Measurements from ENCODE around the gene SBNO2. TPM values are rescaled to one million over a fixed set of nuclear protein-coding genes. Genes with fewer than 3 reads are reported as not detected.

SBNO2 gene
- total RNA-seq, 6 donors from 2014 or later: 44.8 to 159 (median 106) TPM

DNA sequence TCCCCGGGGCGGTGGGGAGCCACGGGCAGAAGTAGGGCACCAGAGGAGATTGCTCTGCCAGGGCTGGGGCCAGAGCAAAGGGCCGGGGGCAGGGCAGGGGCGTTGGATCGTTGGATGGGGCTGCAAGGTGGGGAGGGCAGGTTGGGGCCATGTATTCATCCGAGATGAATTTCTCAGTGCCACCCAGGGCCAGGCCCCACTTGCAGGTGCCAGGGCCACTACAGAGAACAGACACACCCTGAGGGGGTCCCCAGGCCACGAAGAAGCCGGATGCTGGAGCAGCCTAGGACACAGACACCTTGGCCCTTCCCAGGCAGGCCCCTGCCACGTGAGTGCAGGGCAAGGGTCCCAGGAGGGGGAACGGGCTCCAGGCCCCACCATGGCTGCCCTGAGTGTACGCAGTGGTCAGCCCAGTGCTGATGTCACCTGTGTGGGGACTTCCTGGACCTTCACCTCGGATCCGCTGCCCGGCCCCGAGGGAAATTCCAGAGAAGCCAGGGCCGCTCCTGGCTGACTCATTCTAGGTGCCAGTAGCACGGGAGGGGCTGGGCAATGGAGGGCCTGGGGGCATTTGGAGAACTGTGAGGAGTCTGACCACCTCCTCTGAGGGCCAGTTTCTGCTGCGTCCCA, 9.6 kb upstream of the SBNO2 start:
- no peak overlapping the region for H3K4me3 ChIP-seq
- H3K27ac ChIP-seq: peak overlapping the region; percentile 46 to 80 (median 64)
- no peak for TF ChIP-seq CTCF (IDR thresholded peaks at IDR 0.05)
- no peak for TF ChIP-seq POLR2AphosphoS5 (IDR thresholded peaks at IDR 0.05)
- no peak for TF ChIP-seq POLR2A (IDR thresholded peaks at IDR 0.05)
- TF ChIP-seq EP300 (IDR thresholded peaks at IDR 0.05): no peak
- H3K9me3 ChIP-seq: no peaks in the 10 kb centered on the region
- H3K27me3 ChIP-seq: no peaks in the 10 kb centered on the region
- peak; percentile 70 to 87 for DNase-seq
- 60 to 83% methylated on average over 2 to 18 of the region's 19 CpGs for WGBS, 2 donors
- H3K4me1 ChIP-seq: peaks cover 23 to 43% (median 31%) of the 10 kb centered on the region in 4 donors
- H3K36me3 ChIP-seq: no peaks in the 10 kb centered on the region
- ATAC-seq (ENCODE audit: low FRiP score in 2 of 2): peak in 1 of 2 donors; percentile 41

- WGBS, 2 donors: 88 to 95% methylated on average over 10 to 11 of the region's 11 CpGs
- H3K4me1 ChIP-seq: peaks cover 27 to 47% (median 35%) of the 10 kb centered on the region in 4 donors
Observed at GRCh38 chr19:1182727-1183126, 8.7 kb upstream of the SBNO2 start.

DNA sequence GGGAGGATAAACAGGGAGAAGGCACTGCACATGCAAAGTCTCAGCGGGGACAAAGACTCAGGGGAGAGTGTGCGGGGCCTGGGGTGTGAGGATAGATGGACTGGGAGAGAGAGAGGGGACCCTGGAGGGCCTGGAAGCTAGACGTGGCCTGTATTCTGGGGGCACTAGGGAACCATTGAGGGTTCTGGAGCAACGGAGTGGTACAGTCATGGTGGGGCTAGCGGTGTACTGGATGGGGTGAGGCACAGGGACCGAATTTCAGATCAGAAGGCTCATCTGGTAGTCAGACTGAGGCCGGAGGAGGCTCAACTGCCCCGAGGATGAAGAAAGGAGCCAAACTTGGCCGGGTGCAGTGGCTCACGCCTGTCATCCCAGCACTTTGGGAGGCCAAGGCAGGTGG, 8.0 kb upstream of the SBNO2 start:
- no peak overlapping the region for H3K4me3 ChIP-seq
- peaks cover 32 to 53% (median 41%) of the 10 kb centered on the region in 4 donors for H3K4me1 ChIP-seq

More at GRCh38 chr19:1182727-1183126, 8.7 kb upstream of the SBNO2 start:
- Histone ChIP-seq H3K27ac (peak overlapping the region in 2 of 4 donors; percentile 88 to 94), H3K4me3 (no peak overlapping the region), H3K36me3 (no peaks in the 10 kb centered on the region), H3K9me3 (no peaks in the 10 kb centered on the region), H3K27me3 (no peaks in the 10 kb centered on the region)
- ATAC-seq (ENCODE audit: low FRiP score in 2 of 2) (no peak), DNase-seq (no peak)
- TF ChIP-seq POLR2AphosphoS5 (IDR thresholded peaks at IDR 0.05): no peak
- TF ChIP-seq POLR2A (IDR thresholded peaks at IDR 0.05): no peak
- no peak for TF ChIP-seq EP300 (IDR thresholded peaks at IDR 0.05)
- TF ChIP-seq CTCF (IDR thresholded peaks at IDR 0.05): no peak

DNA sequence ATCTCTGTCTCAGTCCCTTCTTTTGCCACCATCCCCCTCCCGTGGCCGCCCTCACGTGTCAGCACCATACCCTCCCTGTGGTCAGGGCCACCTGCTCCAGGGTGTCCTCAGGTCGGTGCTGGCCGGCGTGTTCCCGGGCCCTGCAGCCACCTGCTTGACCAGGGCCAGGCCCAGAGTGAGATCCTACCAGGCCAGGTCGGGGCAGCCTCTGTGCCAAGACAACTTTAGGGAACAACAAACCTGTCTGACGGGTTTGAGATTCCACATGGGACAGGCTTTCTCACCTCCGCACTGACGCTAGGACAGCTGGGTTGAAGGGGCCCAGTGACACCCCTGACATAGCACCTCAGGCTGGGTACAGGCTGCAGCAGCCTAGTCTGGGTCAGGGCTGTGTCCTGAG, 7.5 kb upstream of the SBNO2 start:
- ATAC-seq (ENCODE audit: low FRiP score in 2 of 2) (peak; percentile 19 to 89), DNase-seq (peak; percentile 83 to 93)
- Histone ChIP-seq H3K9me3 (no peaks in the 10 kb centered on the region), H3K27me3 (no peaks in the 10 kb centered on the region), H3K4me1 (peaks cover 36 to 58% (median 43%) of the 10 kb centered on the region in 4 donors), H3K27ac (peak overlapping the region; percentile 79 to 94 (median 88)), H3K36me3 (no peaks in the 10 kb centered on the region), H3K4me3 (no peak overlapping the region)
- 71 to 80% methylated on average over 11 of the region's 11 CpGs for WGBS, 2 donors
- TF ChIP-seq EP300 (IDR thresholded peaks at IDR 0.05) (peak in 1 of 4 donors; percentile 17), POLR2AphosphoS5 (IDR thresholded peaks at IDR 0.05) (peak; percentile 34 to 62), CTCF (IDR thresholded peaks at IDR 0.05) (no peak), POLR2A (IDR thresholded peaks at IDR 0.05) (peak in 1 of 4 donors; percentile 29)

More for the DNA sequence above, 8.0 kb upstream of the SBNO2 start:
- Histone ChIP-seq H3K27ac (peak overlapping the region; percentile 79 to 94 (median 88)), H3K27me3 (no peaks in the 10 kb centered on the region), H3K36me3 (no peaks in the 10 kb centered on the region), H3K9me3 (no peaks in the 10 kb centered on the region)
- ATAC-seq (ENCODE audit: low FRiP score in 2 of 2) (no peak), DNase-seq (no peak)
- WGBS, 2 donors: 86 to 92% methylated on average over 10 of the region's 10 CpGs
- no peak for TF ChIP-seq EP300 (IDR thresholded peaks at IDR 0.05)
- TF ChIP-seq CTCF (IDR thresholded peaks at IDR 0.05): no peak
- TF ChIP-seq POLR2A (IDR thresholded peaks at IDR 0.05): no peak
- no peak for TF ChIP-seq POLR2AphosphoS5 (IDR thresholded peaks at IDR 0.05)
